GM21529 (cell line): ENCODE measurements around the gene ZNF598.

Experiments used
- ATAC-seq: cut with Tn5 transposase; IDR thresholded peaks from one replicate; pipeline ENCODE4 v1.9.1; 2021; ENCODE audit not compliant: unreplicated experiment

The ZNF598 gene

DNA sequence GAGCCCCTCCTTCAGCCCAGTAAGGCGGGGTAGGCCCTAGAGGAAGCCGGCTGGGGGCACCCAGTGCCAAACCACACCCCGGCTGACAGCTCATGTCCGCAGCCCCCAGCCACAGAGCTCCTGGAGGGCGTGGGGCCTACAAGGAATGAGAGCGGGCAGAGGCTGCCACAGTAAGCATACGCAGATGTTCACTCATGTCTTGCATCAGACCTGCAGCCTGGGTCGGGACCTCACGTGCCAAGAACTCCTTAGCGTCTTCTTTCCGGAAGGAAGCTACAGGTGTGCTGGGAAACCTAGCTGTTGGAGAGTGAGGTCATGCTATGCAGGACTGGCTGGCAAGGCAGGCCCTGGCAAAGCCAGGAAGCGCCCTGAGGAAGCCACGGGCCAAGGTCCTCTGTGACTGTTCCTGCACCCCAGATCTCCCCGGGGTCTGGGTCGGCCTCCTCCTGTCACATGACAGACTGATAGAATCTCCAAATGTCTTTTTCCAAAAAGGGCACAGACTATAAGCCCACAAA, 1.6 kb downstream of the ZNF598 start:
- ATAC-seq: no peak

DNA sequence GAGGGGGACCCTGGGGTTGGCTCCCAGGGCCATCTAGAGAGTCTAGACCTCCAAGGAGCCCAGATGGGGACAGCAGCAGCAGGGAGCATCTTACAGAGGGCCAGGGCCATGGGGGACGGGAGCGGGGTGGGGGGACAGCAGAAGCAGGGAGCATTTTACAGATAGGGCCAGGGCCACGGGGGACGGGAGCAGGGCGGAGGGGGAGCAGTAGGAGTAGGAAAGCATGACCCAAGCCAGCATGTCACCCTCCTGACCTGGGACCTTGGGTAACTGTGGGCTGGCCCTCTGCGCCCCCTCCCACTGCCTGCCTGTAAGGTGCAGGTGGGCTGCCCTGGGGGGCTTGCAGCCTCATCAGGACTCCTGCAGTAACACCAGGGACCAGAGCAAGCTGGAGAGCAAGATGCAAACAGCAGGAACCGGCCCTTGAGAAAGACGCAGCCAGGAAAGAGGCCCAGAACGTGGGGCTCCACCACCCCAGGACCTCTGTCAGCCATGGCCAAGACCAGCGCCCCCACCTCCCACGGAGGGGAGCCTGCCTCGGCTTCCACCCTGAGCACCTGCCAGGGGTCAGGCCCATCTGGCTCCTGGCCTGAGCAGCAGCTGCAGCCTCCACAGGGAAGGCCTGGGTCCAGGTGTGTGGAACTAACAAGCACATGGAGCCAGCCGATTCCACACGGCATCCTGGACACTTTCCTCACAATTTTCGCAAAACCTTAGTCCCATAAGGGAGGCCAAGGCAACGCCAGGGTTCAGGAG, 2.4 kb downstream of the ZNF598 start:
- ATAC-seq: no peak

DNA sequence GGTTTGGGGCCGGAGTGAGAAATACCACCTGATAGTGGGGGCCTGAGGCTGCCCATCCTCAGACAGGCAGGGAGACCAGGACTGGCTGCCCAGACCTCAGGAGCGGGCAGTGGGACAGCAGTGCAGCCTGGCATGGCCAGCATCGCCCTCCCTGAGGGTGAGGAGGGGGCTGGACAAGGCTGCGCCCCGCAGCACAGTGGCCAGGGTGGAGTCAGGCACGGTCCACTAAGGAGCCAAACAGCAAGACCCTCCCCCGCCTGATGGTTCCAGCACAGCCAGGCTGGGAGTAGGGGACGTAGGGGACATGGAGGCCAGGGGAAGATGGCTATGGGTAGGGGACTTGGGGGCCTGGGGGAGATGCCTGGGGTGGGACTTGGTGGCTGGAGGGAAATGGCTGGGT, 3.3 kb downstream of the ZNF598 start:
- ATAC-seq: no peak

DNA sequence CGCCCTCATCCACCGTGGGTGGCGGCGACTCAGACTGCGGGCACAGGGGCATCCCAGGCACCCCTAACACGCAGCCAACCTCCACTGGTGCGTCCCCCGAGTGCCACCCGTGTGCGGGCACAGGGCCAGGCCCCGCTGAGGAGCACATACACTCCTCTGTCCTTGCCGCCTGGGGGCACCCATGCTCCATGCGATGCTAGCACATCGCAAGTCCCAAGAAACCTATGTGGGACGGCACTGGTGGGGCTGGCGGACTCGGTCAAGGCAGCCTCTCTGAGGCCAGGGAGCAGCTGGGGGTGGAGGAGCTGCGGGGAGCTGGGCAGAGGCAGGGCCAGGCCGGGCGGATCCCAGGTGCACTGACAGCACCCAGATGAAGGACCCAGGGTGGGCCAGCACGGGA, 4.0 kb downstream of the ZNF598 start:
- no peak for ATAC-seq

DNA sequence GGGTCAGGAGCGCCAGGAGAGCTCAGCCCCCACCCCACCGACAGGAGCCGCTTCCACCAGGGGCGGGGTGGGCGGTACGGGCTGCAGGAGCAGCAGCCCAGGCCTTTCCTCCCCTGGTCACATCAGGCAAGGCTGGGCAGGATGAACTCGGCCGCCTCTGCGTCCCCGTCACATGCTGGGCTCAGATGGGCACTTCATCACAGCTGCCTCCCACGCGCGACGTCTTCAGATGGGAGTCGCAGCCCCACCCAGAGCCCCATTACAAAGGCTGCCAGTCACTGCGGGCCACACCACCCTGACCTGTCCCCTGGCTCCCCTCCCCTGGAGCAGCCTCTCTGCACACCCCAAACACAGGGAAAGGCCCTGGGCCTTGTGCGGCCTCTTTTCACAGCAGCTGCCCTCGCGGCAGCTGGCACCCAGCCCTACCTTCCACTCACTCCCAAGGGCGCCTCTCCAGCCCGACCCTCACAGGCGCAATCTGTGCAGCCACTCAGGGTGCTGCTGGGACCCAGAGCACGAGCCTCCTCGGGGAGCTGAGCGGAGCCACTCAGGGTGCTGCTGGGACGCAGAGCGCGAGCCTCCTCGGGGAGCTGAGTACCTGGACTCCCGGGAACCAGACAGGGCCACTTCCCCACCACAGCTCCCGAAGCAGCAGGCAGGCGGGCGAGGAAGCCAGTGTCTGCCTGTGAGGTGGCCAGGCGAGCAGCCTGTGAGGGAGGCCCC, 4.7 kb downstream of the ZNF598 start:
- no peak for ATAC-seq

DNA sequence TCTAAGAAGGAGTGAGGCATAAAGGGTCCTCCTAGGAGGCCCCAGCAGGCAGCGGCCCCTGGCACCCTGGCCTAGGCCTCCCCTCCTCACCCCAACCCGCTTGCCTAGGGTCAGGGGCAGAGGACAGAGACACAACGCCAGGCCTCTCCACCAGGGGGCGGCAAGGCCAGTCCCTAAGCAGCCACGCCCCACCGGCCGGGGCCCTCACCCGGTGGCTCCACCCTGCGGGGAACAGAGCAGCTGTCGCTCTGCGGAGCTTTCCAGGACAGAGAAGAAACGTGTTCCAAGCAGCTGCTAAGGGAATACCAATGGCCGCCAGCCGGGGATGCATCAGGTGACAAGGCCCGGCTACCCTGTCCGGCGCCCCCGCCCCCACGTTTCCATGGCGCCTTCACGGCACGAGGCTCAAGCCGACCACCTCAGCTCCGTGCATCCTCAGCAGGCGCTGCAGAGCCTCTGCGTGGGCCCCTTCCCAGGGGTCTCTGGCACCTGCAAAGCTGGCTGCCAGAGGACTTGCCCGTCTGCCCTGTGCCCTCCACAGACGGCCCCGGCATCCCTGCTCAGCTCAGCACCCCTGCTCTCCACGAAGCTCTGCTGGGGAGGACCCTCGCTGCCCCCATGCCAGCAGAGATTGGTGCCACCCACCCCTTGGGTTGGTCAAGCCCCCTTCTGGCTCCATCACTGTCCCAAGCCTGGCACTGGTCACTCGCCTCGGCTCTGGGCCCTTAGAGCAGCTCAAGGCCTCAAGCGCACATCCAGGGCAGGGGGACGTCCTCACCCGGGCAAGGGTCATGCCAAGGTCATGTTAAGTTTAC, 5.6 kb downstream of the ZNF598 start:
- peak; percentile 61 for ATAC-seq

DNA sequence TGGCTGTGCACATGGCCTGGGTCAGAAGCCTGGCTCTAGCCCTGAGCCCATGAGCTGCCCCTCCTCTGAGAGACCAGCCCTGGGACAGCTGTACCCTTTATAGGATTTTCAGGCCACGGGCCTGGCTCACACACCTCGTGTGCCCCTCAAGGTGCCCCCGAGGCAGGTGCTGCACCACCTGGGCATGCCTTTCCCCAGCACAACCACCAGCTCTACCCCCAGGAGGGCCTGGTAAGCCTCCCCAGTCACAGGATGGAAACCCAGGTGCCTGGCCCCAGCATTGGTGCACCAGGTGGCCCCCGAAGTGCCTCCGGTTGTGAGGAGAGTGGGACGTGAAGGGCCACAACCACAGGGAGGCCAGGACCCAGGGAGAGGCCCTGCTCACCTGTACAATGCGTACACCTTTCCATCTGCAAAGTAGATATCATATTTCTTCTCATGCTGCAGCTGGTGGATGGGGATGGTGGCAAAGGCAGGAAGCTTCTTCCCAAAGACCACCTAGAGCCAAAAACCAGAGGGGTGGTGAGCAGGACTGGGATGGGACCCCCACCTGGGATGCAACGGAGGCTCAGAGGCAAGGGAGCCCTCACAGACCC, 6.3 kb downstream of the ZNF598 start:
- ATAC-seq: no peak

DNA sequence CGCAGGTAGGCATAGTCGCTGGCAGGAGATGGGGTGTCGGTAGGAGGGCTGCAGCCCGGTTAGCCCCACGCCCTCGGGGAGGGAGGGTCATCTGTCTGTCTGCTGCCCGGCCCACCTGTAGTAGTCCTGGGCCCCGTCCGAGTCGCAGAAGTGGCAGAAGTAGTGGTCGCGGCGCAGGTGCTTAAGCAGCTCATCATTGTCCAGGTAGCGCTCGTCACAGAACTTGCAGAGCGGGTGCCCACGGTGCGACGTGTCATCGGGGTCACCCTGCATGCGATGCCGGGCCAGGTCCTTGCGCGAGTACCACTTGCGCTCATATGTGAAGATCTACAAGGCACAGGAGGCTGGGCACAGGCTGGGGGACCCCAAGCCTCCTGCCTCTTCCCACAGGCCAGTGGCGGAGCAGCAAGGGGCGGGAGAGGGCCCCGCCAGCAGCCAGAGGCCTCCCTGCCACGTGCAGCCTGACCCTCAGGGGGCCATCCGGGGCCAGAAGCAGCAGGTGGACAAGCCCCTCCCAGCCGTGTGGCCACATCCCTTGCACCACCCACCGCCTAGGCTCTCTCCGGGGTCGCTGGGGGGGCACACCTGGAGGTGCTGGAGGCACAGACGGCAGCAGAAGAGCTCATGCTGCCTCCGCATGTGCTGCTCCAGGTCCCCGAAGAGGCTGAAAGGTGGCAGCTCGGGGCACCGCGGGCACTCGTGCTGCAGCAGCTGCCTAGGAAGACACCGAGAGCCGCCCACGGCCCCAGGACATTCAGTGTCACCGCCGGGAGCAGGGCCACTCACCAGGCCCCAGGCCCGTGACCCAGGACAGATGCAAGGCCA, 7.0 kb downstream of the ZNF598 start:
- no peak for ATAC-seq

DNA sequence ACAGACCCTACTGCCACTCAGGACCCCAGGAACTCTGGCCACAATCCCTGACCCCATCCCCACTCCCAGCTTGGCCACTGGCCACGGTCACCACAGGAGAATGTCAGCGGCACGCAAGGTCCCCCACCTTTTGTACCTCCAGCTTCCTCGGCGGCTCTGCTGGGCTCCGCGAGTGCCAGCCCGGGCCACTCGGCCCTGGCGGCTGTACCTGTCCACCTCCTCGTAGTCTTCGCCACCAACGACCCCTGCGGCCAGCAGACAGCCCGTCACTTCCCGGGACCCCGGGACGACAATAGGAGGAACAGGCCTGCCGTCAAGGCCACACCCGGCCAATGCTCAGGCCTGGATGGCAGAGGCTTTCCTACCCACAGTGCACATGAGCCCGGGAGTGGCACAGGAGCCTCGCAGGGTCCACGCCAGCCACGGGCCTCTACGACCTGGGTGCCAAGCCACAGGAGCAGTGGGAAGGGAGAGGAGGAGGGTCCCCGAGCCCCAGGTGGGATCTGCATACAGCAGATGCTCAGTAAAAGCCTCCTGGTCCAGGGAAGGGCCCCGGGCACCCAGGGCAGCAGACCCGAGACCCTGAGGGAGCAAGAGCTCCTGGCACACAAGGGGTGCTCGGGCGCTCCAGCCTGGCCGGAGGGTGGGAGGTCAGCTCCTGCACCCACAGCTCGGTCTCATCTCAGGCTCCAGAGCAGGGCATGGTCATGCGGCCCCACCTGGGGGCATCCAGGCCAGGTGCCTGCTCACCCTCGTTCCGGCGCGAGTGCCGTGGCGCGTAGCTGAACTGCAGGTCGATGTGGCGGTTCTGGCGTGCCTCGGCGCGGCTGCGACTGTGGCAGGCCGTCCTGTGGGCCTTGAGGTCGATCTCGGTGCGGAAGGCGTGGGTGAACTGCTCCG, 7.9 kb downstream of the ZNF598 start:
- ATAC-seq: no peak

DNA sequence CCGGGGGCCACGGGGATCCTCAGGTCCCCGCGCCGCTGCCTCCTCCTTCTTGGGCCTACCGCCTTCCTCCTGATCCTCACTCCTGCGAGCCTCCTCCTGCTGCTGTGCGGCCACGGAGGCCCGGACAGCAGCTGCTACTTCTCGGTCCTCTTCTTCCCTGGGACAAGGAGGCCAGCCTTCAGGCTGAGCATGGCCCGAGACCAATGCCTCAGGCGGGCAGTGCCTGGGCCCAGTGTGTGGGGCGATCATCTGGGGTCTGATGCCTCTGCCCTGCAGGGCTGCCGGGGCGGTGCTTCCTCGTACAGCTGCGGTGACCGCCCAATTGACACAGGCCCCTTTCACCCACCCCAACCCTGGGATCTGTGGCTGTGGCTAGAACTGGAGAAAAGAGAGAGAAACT, 8.6 kb downstream of the ZNF598 start:
- ATAC-seq: no peak

DNA sequence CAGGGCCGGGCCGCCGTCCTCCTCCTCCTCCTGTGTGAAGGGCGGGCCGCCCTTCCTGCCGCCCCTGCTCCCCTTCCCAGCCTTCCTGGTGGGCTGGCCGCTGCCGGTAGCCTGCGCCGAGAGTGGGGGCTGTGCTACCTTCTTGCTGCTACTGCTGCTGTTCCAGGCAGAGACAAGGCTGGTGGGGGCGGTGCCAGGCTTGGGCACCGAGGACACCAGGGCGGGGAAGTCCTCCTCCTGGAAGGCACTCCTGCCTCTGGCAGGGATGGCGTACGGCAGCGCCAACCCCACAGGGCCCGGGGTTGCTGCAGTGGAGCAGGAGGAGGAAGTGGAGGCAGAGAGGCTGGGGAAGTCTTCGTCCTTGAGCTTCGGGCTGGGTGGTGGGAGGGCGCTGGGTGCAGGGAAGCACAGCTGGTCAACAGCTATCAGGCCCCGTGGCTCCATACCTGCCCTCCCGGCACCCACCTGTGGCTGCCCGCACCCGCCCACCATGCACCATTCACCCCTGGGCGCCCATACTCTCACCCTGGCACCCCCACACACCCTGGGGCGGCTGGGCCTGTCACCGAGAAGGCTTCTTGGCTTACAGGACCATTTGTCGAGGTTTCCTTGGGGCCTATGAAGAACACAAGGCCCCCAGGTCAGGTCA, 9.6 kb downstream of the ZNF598 start:
- no peak for ATAC-seq

DNA sequence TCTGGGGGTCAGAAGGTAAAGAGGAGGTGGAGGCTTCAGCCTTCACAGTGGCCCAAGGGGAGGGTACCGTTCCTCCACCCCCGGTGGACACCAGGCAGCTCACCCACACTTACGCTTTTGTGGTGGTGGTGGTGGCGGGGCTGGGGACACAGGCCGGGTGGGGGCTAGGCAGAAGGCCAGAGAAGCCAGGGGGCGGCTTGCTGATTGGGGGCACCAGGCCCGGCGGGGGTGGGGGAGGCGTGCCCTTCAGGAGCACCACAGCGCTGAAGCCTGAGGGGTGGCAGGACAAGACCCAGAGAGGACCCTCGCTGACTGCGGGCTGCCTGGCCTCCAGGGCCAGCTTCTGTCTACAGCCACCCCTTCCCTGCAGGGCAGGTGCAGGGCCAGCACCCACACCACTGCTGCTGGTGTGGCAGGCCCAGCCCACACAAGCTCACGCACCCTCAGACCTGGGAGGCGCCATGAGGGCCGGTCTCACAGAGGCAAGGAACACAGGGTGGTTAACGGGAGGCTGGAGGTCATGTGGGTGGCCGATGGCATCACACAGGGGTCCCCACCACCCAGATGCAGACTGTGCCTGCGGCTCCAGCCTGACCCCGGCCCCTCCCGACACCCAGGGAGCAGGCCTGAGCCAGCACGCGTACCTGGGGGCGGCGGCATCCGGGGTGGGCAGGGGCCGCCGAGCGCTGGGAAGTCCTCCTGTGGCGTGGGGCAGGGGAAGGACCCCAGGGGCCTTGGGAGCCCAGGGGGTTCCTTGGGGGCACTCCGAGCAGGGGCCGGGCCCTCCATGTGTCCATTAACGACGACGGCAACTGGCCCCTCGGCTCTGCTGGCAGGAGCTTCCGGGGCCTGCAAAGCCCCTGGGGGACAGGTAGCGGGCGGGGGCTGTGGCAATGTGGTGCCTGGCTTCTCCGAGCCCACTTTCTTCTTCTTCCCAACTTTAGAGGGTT, 10.5 kb downstream of the ZNF598 start:
- ATAC-seq: no peak

DNA sequence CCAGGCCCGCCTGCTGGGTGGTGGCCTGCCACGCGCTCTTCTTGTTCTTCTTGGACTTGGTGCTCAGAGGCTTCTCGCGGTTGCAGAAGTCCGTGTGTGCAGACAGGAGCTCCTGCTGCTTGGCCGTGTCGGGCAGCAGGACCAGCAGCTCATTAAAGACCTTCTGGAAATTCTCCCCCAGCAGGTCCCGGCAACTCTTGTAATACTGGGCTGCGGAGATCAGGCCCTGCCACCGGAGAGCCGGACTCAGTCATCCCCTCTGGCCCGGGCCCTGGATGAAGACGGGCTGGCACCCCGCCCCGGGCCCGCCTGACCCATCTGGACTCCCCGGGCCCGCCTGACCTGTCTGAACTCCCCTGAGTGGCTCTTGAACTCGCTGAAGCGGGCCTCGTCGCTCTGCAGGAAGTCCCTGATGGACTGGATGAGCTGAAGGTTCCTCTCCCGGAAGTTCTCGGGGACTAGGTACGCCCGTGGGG, 11.2 kb downstream of the ZNF598 start:
- ATAC-seq: no peak

DNA sequence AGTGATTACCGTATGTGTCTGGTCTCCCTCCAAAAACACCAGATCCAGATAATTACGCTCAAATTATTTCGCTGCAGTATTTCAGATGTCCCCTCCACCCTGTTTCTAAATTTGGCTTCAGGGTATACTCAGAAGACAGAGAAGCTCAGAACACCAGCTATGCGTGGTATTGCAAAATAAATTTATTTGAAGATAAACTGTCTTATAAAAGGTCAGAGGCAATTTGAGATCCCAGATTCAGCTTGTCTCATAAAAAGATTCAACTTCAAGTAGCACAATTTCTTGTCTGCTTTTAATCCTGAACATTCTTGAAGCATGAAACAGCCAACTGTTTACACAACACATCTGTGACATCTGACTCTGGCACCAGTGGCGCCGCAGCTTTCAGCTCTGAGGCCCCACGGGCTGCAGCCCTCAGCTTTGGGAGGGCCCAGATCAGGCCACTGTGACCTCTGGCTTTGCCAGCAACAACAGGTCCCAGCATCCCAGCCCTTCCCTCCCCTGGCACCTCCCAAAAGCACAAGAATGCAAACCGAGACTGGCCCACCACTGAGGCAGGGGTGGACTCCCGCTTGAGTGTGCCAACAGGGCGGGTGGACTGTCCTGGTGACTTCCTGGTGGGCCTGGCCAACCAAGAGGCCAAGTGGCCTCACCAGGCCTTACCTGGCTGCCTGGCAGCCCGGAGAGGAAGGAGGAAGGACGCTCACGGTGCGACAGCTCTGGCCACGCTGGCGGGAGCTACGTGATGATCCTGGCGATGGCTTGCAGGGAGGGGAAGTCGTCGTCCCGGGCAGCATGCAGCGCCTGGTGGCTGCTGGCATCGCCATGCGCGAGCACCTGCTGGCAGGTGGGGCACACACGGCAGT, 11.9 kb downstream of the ZNF598 start:
- ATAC-seq: no peak

DNA sequence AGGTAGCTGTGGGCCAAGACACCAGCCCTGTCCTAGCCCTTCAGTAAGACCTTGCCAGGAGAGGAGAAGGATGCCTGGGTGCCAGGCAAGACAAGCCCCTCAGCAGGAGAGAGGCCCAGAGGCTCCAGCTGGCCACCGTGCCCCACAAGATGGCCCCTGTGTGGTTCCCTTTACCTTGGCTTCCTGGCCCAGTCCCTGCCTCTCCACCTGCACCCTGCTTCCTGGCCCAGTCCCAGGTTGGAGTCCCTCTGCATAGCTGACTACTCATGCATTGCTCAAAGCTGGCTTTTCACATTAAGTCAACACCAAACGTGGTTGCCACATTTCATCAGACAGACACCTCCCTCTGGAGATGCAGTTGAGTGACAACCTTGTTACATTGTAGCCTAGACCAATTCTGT, 15.9 kb downstream of the ZNF598 start:
- ATAC-seq: no peak

DNA sequence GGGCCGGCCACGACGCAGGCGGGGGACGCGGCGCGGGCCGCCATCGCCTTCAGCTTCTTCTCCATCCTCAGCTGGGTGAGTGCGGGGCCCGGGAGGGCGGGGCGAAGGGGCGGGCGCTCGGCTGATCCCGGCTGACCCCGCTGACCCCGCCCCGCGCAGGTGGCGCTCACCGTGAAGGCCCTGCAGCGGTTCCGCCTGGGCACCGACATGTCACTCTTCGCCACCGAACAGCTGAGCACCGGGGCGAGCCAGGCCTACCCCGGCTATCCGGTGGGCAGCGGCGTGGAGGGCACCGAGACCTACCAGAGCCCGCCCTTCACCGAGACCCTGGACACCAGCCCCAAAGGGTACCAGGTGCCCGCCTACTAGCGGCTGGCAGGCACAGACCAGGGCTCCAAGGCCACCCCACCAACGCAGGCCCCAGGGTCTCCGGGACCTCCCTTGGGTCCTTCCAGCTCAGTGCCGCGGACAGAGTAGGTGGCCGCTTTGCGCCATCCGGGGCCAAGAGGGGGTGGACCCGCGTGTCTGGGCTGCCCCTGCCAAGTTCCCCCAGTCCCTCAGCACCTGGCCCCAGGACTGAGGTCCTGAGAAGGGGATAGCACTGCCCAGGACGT, 16.8 kb downstream of the ZNF598 start:
- no peak for ATAC-seq
